H4 (cell line): ENCODE results near the gene SPACDR. TPM values are rescaled to one million over a fixed set of nuclear protein-coding genes. Genes with fewer than 3 reads are reported as not detected.
"Not testable (repeated sequence)": the region's sequence is repeated elsewhere in the genome, so short reads cannot be mapped to it uniquely, and the experiment has no call there.

ENCODE experiments used
- DNase-seq: peaks from one replicate; pipeline ENCODE4 v3.0.0-alpha.2; 2015; ENCODE audit warnings: low spot score
- total RNA-seq: library from RNA; depleted of rRNA; stranded (reverse); fragments of >200 nt; shearing (Covaris generic); gene quantifications from 2 replicates; pipeline ENCODE4 v1.2.3, GENCODE V29; 2014; rRNA removed

The SPACDR gene
- 0.84 and 1.0 TPM in 2 replicates for total RNA-seq

- no peak for DNase-seq
Observed at GRCh38 chr7:100464210-100464660, at the start of gene SPACDR. SPACDR (minus strand) TSS chr7:100464260; CDS start chr7:100464025, 235 bp downstream.

GRCh38 chr7:100513212-100513810 lies 49.3 kb upstream of the SPACDR start:
- DNase-seq = no peak

- DNase-seq = no peak
Observed at GRCh38 chr7:100510437-100511239, 46.6 kb upstream of the SPACDR start.

GRCh38 chr7:100509231-100509630 lies 45.2 kb upstream of the SPACDR start:
- DNase-seq = peak; percentile 70

GRCh38 chr7:100506356-100506923 lies 42.4 kb upstream of the SPACDR start:
- no peak for DNase-seq

- DNase-seq = no peak
Observed at GRCh38 chr7:100504887-100505611, 41.0 kb upstream of the SPACDR start.

GRCh38 chr7:100504031-100504430 lies 40.0 kb upstream of the SPACDR start:
- not testable (repeated sequence) for DNase-seq

GRCh38 chr7:100500743-100501142 lies 36.7 kb upstream of the SPACDR start:
- DNase-seq = not testable (repeated sequence)

GRCh38 chr7:100496509-100496908 lies 32.4 kb upstream of the SPACDR start:
- no peak for DNase-seq

GRCh38 chr7:100493476-100494264 lies 29.6 kb upstream of the SPACDR start:
- DNase-seq = no peak

- DNase-seq = no peak
Observed at GRCh38 chr7:100492738-100493475, 28.8 kb upstream of the SPACDR start.

- DNase-seq = no peak
Observed at GRCh38 chr7:100491192-100491578, 27.1 kb upstream of the SPACDR start.

- no peak for DNase-seq
Observed at GRCh38 chr7:100490483-100491191, 26.6 kb upstream of the SPACDR start.

GRCh38 chr7:100489824-100490223 lies 25.8 kb upstream of the SPACDR start:
- peak; percentile 90 for DNase-seq

GRCh38 chr7:100489121-100489520 lies 25.1 kb upstream of the SPACDR start:
- DNase-seq = no peak

GRCh38 chr7:100488333-100489095 lies 24.5 kb upstream of the SPACDR start:
- no peak for DNase-seq

GRCh38 chr7:100486753-100487446 lies 22.8 kb upstream of the SPACDR start:
- DNase-seq = peak; percentile 37

GRCh38 chr7:100486111-100486636 lies 22.1 kb upstream of the SPACDR start:
- DNase-seq = no peak
